Vagina (tissue), 2 donors: ENCODE measurements around the gene CD79B.
"Not testable (repeated sequence)": the region's sequence is repeated elsewhere in the genome, so short reads cannot be mapped to it uniquely, and the experiment has no call there.

ENCODE experiments used
- CTCF ChIP-seq, 3 experiments: fragments of 450-650 bp in 2 of 3; fragments of 200-600 bp in 1 of 3; sonication (generic) in 1 of 3; IDR thresholded peaks; one replicate each; pipeline ENCODE4 v1.5.1; 2017 to 2019; ENCODE audit warnings: antibody characterized with exemption in 3 of 3, mild to moderate bottlenecking in 2 of 3, moderate library complexity in 2 of 3
- POLR2A ChIP-seq, 2 donors: fragments of 450-650 bp; IDR thresholded peaks; one replicate each; pipeline ENCODE4 v1.6.1; 2017; ENCODE audit warnings: antibody characterized with exemption in 2 of 2, mild to moderate bottlenecking in 2 of 2, moderate library complexity in 2 of 2
- POLR2AphosphoS5 ChIP-seq, 2 donors: sonication (generic); formaldehyde crosslinking; IDR thresholded peaks; one replicate each; pipeline ENCODE4 v1.9.0; 2017; ENCODE audit warnings: antibody characterized with exemption in 2 of 2, mild to moderate bottlenecking in 2 of 2, low read depth in 1 of 2; ENCODE audit not compliant: insufficient read depth in 1 of 2

GRCh38 chr17:63901971-63902370 lies 30.2 kb downstream of the CD79B start:
- TF ChIP-seq POLR2A (IDR thresholded peaks at IDR 0.05); CTCF (IDR thresholded peaks at IDR 0.05); POLR2AphosphoS5 (IDR thresholded peaks at IDR 0.05; ENCODE audit: insufficient read depth in 1 of 2, low read depth in 1 of 2): not testable (repeated sequence)
